H1 (cell line): ENCODE results near the gene IQCE. TPM values are rescaled to one million over a fixed set of nuclear protein-coding genes. Genes with fewer than 3 reads are reported as not detected.

ENCODE experiments used
- CTCF ChIA-PET: fragments of 300-600 bp; sonication (Branson Sonifier 250); formaldehyde crosslinking; loops from one replicate; lab custom pipeline; 2021; ENCODE audit not compliant: partially characterized antibody; lab: Charles Lee
- POLR2A ChIA-PET: fragments of 300-600 bp; sonication (Branson Sonifier 250); formaldehyde crosslinking; loops from one replicate; lab custom pipeline; 2021; ENCODE audit warnings: inconsistent platforms; ENCODE audit not compliant: partially characterized antibody; lab: Charles Lee
- DNase-seq, 2 experiments: peaks; one replicate each; pipeline versions ENCODE4 v3.0.0 to v3.0.0-alpha.2; 2010 to 2022; ENCODE audit warnings: low spot score in 2 of 2, low read depth in 1 of 2, mixed read lengths in 1 of 2
- FAIRE-seq: peaks from 2 replicates; lab custom pipeline; 2011; peaks lifted over from hg19 to GRCh38; lab: Jason Lieb, UNC
- H2AFZ ChIP-seq: 2 replicates; pipeline ENCODE4 v1.8.1; 2012; ENCODE audit warnings: low read length, inconsistent platforms
- H2AK5ac ChIP-seq: 2 replicates; pipeline ENCODE4 v1.6.1; 2013; ENCODE audit warnings: low read depth, low read length
- H2BK120ac ChIP-seq: replicated peaks from 2 replicates; pipeline ENCODE3; 2013; ENCODE audit warnings: low read depth, low read length, inconsistent platforms
- H2BK12ac ChIP-seq: 2 replicates; pipeline ENCODE4 v1.6.1; 2013; ENCODE audit warnings: low read depth, low read length
- H2BK15ac ChIP-seq: 2 replicates; pipeline ENCODE4 v1.6.1; 2013; ENCODE audit warnings: low read length
- H2BK20ac ChIP-seq: 2 replicates; pipeline ENCODE4 v1.6.1; 2013; ENCODE audit warnings: low read length
- H2BK5ac ChIP-seq: 2 replicates; pipeline ENCODE4 v1.6.1; 2013; ENCODE audit warnings: low read depth, low read length
- H3K14ac ChIP-seq: 2 replicates; pipeline ENCODE4 v1.6.1; 2013; ENCODE audit warnings: inconsistent platforms; ENCODE audit not compliant: insufficient read length
- H3K18ac ChIP-seq: 2 replicates; pipeline ENCODE4 v1.6.1; 2013; ENCODE audit warnings: low read length; ENCODE audit errors: extremely low read depth
- H3K23ac ChIP-seq: 2 replicates; pipeline ENCODE4 v1.6.1; 2013; ENCODE audit warnings: inconsistent platforms; ENCODE audit not compliant: insufficient read length
- H3K23me2 ChIP-seq: 2 replicates; pipeline ENCODE4 v1.6.1; 2013; ENCODE audit warnings: low read depth, low read length
- H3K27ac ChIP-seq: 2 replicates; pipeline ENCODE4 v1.6.1; 2011; ENCODE audit warnings: low read depth, low read length, inconsistent platforms
- H3K27me3 ChIP-seq, 4 experiments: replicated peaks in 1 of 4; 1 replicate in 1 of 4; 2 replicates in 3 of 4; pipeline versions ENCODE4 v1.6.1 to v1.8.1; 2011 to 2013; ENCODE audit warnings: low read length in 3 of 4, mild to moderate bottlenecking in 3 of 4, inconsistent platforms in 2 of 4, mixed read lengths in 2 of 4, moderate library complexity in 1 of 4; ENCODE audit not compliant: control insufficient read depth in 3 of 4, insufficient read depth in 3 of 4; ENCODE audit errors: extremely low read depth in 1 of 4
- H3K36me3 ChIP-seq, 4 experiments: 2 replicates each; pipeline versions ENCODE4 v1.6.1 to v1.8.1; 2011 to 2013; ENCODE audit warnings: mild to moderate bottlenecking in 4 of 4, low read length in 3 of 4, moderate library complexity in 2 of 4, control low read depth in 1 of 4, inconsistent platforms in 1 of 4; ENCODE audit not compliant: insufficient read depth in 4 of 4, control insufficient read depth in 2 of 4
- H3K4ac ChIP-seq: replicated peaks from 2 replicates; pipeline ENCODE3; 2013; ENCODE audit warnings: low read length, low read depth, mixed read lengths, inconsistent platforms; ENCODE audit not compliant: insufficient read length
- H3K4me1 ChIP-seq, 4 experiments: replicated peaks in 1 of 4; 1 replicate in 1 of 4; 2 replicates in 3 of 4; pipeline versions ENCODE4 v1.6.1 to v1.8.1; 2011 to 2013; ENCODE audit warnings: low read length in 3 of 4, inconsistent platforms in 2 of 4, mixed read lengths in 1 of 4; ENCODE audit not compliant: insufficient read depth in 4 of 4, control insufficient read depth in 3 of 4
- H3K4me2 ChIP-seq, 2 experiments: 2 replicates each; pipeline versions ENCODE4 v1.6.1 to v1.8.1; 2011 to 2013; ENCODE audit warnings: low read depth in 2 of 2, low read length in 2 of 2, control low read depth in 1 of 2, inconsistent platforms in 1 of 2, mild to moderate bottlenecking in 1 of 2; ENCODE audit not compliant: insufficient read depth in 1 of 2
- H3K4me3 ChIP-seq, 4 experiments: fragments of 200-600, 300-600 bp in 1 of 4; sonication (generic), shearing (Covaris generic), sonication (Bioruptor Twin) in 1 of 4; 2 replicates each; pipeline versions ENCODE4 v1.5.1 to v1.8.1; 2011 to 2016; ENCODE audit warnings: low read length in 4 of 4, low read depth in 3 of 4, control low read depth in 2 of 4, inconsistent platforms in 2 of 4, mild to moderate bottlenecking in 2 of 4, mixed read lengths in 1 of 4, moderate library complexity in 1 of 4; ENCODE audit not compliant: insufficient read depth in 2 of 4; ENCODE audit errors: extremely low read depth in 1 of 4
- H3K56ac ChIP-seq: replicated peaks from 2 replicates; pipeline ENCODE3; 2013; ENCODE audit warnings: low read depth, mild to moderate bottlenecking, mixed read lengths, low read length, inconsistent platforms; ENCODE audit not compliant: insufficient read length
- H3K79me1 ChIP-seq: 2 replicates; pipeline ENCODE4 v1.6.1; 2013; ENCODE audit warnings: low read depth, low read length, control low read depth
- H3K79me2 ChIP-seq, 2 experiments: 2 replicates each; pipeline versions ENCODE4 v1.6.1 to v1.8.1; 2012 to 2013; ENCODE audit warnings: low read length in 2 of 2, mild to moderate bottlenecking in 2 of 2, inconsistent platforms in 1 of 2; ENCODE audit not compliant: insufficient read depth in 2 of 2, control insufficient read depth in 1 of 2
- H3K9ac ChIP-seq, 4 experiments: replicated peaks in 1 of 4; 1 replicate in 1 of 4; 2 replicates in 3 of 4; pipeline versions ENCODE4 v1.6.1 to v1.8.1; 2011 to 2013; ENCODE audit warnings: low read depth in 3 of 4, low read length in 3 of 4, control low read depth in 2 of 4, mild to moderate bottlenecking in 2 of 4, moderate library complexity in 2 of 4, inconsistent platforms in 1 of 4; ENCODE audit errors: extremely low read depth in 1 of 4
- H3K9me3 ChIP-seq, 2 experiments: 2 replicates each; pipeline versions ENCODE4 v1.6.1 to v1.8.1; 2012 to 2013; ENCODE audit warnings: mild to moderate bottlenecking in 2 of 2, moderate library complexity in 2 of 2, control low read depth in 1 of 2, inconsistent platforms in 1 of 2, low read depth in 1 of 2, low read length in 1 of 2, mixed read lengths in 1 of 2; ENCODE audit not compliant: insufficient read depth in 2 of 2
- H4K20me1 ChIP-seq, 2 experiments: replicated peaks in 1 of 2; 2 replicates each; pipeline versions ENCODE3 to v1.8.1; 2011 to 2013; ENCODE audit warnings: inconsistent platforms in 2 of 2, low read length in 2 of 2, mild to moderate bottlenecking in 1 of 2; ENCODE audit not compliant: insufficient read depth in 2 of 2, control insufficient read depth in 1 of 2
- H4K5ac ChIP-seq: 2 replicates; pipeline ENCODE4 v1.6.1; 2013; ENCODE audit warnings: low read length, low read depth, mixed read lengths, inconsistent platforms; ENCODE audit not compliant: insufficient read length
- H4K8ac ChIP-seq: 2 replicates; pipeline ENCODE4 v1.8.0; 2013; ENCODE audit warnings: mild to moderate bottlenecking, moderate library complexity, low read length, inconsistent platforms; ENCODE audit not compliant: insufficient read depth; ENCODE audit errors: extremely low read depth
- H4K91ac ChIP-seq: replicated peaks from 2 replicates; pipeline ENCODE3; 2013; ENCODE audit warnings: low read length, mixed read lengths, inconsistent platforms; ENCODE audit not compliant: insufficient read length
- BRCA1 ChIP-seq: IDR thresholded peaks from 2 replicates; pipeline ENCODE4 v1.6.1; 2012; ENCODE audit warnings: low read depth, low read length, improper control_type of control experiment
- CBX5 ChIP-seq: fragments of 300-800, 300-1000 bp; sonication (generic); IDR thresholded peaks from 2 replicates; pipeline ENCODE4 v1.7.1; 2016; ENCODE audit warnings: antibody characterized with exemption, low read length, low read depth
- CHD1 ChIP-seq: IDR thresholded peaks from 2 replicates; pipeline ENCODE4 v1.6.1; 2012; ENCODE audit warnings: low read depth, low read length, improper control_type of control experiment
- EGR1 ChIP-seq: IDR thresholded peaks from 2 replicates; pipeline ENCODE4 v1.6.1; 2011; ENCODE audit warnings: low read depth, low read length, borderline replicate concordance
- EP300 ChIP-seq, 2 experiments: IDR thresholded peaks; 1 replicate in 1 of 2; 2 replicates in 1 of 2; pipeline ENCODE4 v1.6.1; 2011 to 2012; ENCODE audit warnings: low read depth in 2 of 2, low read length in 2 of 2, mild to moderate bottlenecking in 2 of 2, borderline replicate concordance in 1 of 2, inconsistent platforms in 1 of 2, moderate library complexity in 1 of 2
- EZH2 ChIP-seq: fragments of 200-600 bp; sonication (generic); IDR thresholded peaks from 2 replicates; pipeline ENCODE4 v1.7.1; 2012; ENCODE audit warnings: low read depth, mild to moderate bottlenecking, moderate library complexity, low read length, inconsistent platforms; ENCODE audit not compliant: severe bottlenecking
- KDM4A ChIP-seq: IDR thresholded peaks from one replicate; pipeline ENCODE4 v1.7.1; 2012; ENCODE audit warnings: low read depth, mild to moderate bottlenecking, moderate library complexity, low read length, inconsistent platforms; ENCODE audit not compliant: severe bottlenecking
- NANOG ChIP-seq: IDR thresholded peaks from 2 replicates; pipeline ENCODE4 v1.6.1; 2011; ENCODE audit warnings: low read length, low read depth, mild to moderate bottlenecking, inconsistent platforms; ENCODE audit not compliant: insufficient read depth, poor library complexity, severe bottlenecking
- RFX5 ChIP-seq: IDR thresholded peaks from 2 replicates; pipeline ENCODE4 v1.6.1; 2011; ENCODE audit warnings: low read depth, low read length, improper control_type of control experiment, borderline replicate concordance
- SIX5 ChIP-seq: IDR thresholded peaks from 2 replicates; pipeline ENCODE4 v1.6.1; 2011; ENCODE audit warnings: mild to moderate bottlenecking, low read depth, low read length
- ZNF274 ChIP-seq: IDR thresholded peaks from 2 replicates; pipeline ENCODE4 v1.7.0; 2012; ENCODE audit warnings: low read length, borderline replicate concordance; ENCODE audit errors: extremely low read depth
- WGBS, 2 experiments: shearing (Covaris generic) in 1 of 2; methylation state at CpG; one replicate each; pipeline versions ENCODE4 v1.1.6 to v1.1.7; 2013 to 2015; ENCODE audit warnings: low lambda C conversion rate in 2 of 2, mixed read lengths in 2 of 2, inconsistent platforms in 1 of 2, low coverage in 1 of 2, missing lambda C conversion rate in 1 of 2; ENCODE audit not compliant: insufficient replicate concordance in 2 of 2, insufficient coverage in 1 of 2, insufficient read length in 1 of 2; ENCODE audit errors: extremely low coverage in 1 of 2, missing lambda C conversion rate in 1 of 2; 5-methylcytosine and 5-hydroxymethylcytosine counted together
- polyA plus RNA-seq, 7 experiments: library from polyadenylated mRNA; depleted of rRNA in 3 of 7; stranded (reverse) in 5 of 7; unstranded in 2 of 7; fragments of >200 nt in 5 of 7; fragments of 200-250 nt in 2 of 7; gene quantifications; 1 replicate in 5 of 7; 2 replicates in 1 of 7; 4 replicates in 1 of 7; pipeline versions ENCODE4 v1.2.1 to v1.2.3, GENCODE V29; 2011 to 2013; ENCODE audit warnings: missing spikeins in 2 of 7, mixed read lengths in 2 of 7
- total RNA-seq: library from RNA; stranded (reverse); fragmentation: NEBNext Ultra II Directional; extraction: Animal tissue kit (Norgen Biotek cat#: 25700); gene quantifications from 2 replicates; pipeline ENCODE4 v1.2.1, GENCODE V29; 2021
- TF ChIP-seq, protein P1 (sequence below): IDR thresholded peaks from 2 replicates; pipeline ENCODE4 v1.6.1; 2011; ENCODE audit warnings: low read length, improper control_type of control experiment

Gene IQCE
- total and polyA plus RNA-seq, 2 of the 8 experiments (the other 6 are each of a cell fraction or from before 2014, with no cell fraction given): 2.2 to 4.9 TPM

DNA sequence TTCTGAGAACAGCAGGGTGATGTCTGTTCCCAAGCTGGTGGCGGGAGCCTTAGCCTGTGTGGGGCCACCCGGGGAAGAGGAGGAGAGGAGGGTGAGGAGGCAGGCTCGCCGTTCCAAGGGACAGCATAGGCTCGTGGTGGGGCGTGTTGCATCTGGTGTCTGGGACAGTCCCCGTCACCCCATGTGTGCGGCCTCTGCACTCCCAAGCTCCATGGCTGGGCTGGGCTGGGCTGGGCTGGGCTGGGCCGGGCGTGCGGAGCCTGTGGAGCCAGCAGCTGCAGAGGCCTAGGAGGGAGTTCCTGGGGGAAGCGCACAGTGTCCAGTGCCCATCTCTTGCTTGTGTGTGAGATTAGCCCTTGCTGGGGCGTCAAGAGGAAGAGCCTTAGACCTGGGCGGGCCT is 52.1 kb downstream of the IQCE start:
- no peaks in the 10 kb centered on the region for H4K20me1 ChIP-seq
- H2AFZ ChIP-seq: no peak overlapping the region
- H3K18ac ChIP-seq: no peak overlapping the region
- H4K91ac ChIP-seq: no peak overlapping the region
- no peak overlapping the region for H3K4me3 ChIP-seq
- H2BK20ac ChIP-seq: no peak overlapping the region
- H2BK15ac ChIP-seq: 0 out of 2 replicates have a peak overlapping the region, but pooled peaks have one; percentile 29
- H3K56ac ChIP-seq: no peak overlapping the region
- CTCF ChIA-PET: interaction anchor here (0.7 to 4.4 kb wide), 16 partner anchors 9 to 161 kb away, joined by 3 to 28 read pairs (median 3); partner anchors contain the start of genes BRAT1 and TTYH3
- no peak overlapping the region for H4K5ac ChIP-seq
- H3K9me3 ChIP-seq: no peaks in the 10 kb centered on the region
- FAIRE-seq (no peak), DNase-seq (no peak)
- no peaks in the 10 kb centered on the region for H3K27me3 ChIP-seq
- no peak overlapping the region for H3K27ac ChIP-seq
- H3K79me1 ChIP-seq: no peaks in the 10 kb centered on the region; the same call in 1 of the 2 replicates
- no peak overlapping the region for H3K14ac ChIP-seq
- H2BK120ac ChIP-seq: no peak overlapping the region
- no peak overlapping the region for H2BK5ac ChIP-seq
- no peak for TF ChIP-seq CBX5
- TF ChIP-seq SIX5: no peak
- no peak for TF ChIP-seq EP300 (IDR thresholded peaks at IDR 0.05; ENCODE audit: borderline replicate concordance in 1 of 2, low read depth in 2 of 2, low read length in 2 of 2)
- no peak for TF ChIP-seq NANOG
- no peak for TF ChIP-seq KDM4A
- no peak for TF ChIP-seq RFX5
- TF ChIP-seq, protein P1, sequence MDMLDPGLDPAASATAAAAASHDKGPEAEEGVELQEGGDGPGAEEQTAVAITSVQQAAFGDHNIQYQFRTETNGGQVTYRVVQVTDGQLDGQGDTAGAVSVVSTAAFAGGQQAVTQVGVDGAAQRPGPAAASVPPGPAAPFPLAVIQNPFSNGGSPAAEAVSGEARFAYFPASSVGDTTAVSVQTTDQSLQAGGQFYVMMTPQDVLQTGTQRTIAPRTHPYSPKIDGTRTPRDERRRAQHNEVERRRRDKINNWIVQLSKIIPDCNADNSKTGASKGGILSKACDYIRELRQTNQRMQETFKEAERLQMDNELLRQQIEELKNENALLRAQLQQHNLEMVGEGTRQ: no peak
- no peak for TF ChIP-seq EZH2
- TF ChIP-seq BRCA1: no peak
- TF ChIP-seq EGR1: no peak
- TF ChIP-seq ZNF274: no peak
- no peak for TF ChIP-seq CHD1
- TF ChIP-seq, all 59 proteins: peak for 0
- no peak overlapping the region for H3K4ac ChIP-seq
- no peak overlapping the region for H3K4me2 ChIP-seq
- no peaks in the 10 kb centered on the region for H3K23me2 ChIP-seq
- H3K36me3 ChIP-seq: no peaks in the 10 kb centered on the region
- H3K79me2 ChIP-seq: no peaks in the 10 kb centered on the region
- no peak overlapping the region for H3K23ac ChIP-seq
- H3K9ac ChIP-seq: no peak overlapping the region
- no peak overlapping the region for H4K8ac ChIP-seq
- H2AK5ac ChIP-seq: no peak overlapping the region
- H2BK12ac ChIP-seq: no peak overlapping the region
- peaks cover 0 to 17% (median 14%) of the 10 kb centered on the region in 4 experiments; a peak in 5 of 7 replicates for H3K4me1 ChIP-seq
- POLR2A ChIA-PET: interaction anchor here (0.7 to 4.8 kb wide), 6 partner anchors 9 to 91 kb away, joined by 3 to 30 read pairs (median 4); partner anchors contain the start of gene TTYH3
- 93% methylated on average over 11 of the region's 14 CpGs; no CpG with 5 or more reads in 1 of the 2 experiments for WGBS, 2 experiments
